H9 (cell line): ENCODE measurements around the gene IL36RN. TPM values are rescaled to one million over a fixed set of nuclear protein-coding genes. Genes with fewer than 3 reads are reported as not detected.

Experiments used
- DNase-seq: peaks from one replicate; pipeline ENCODE4 v3.0.0-alpha.2; 2017
- H2AFZ ChIP-seq: one replicate; pipeline ENCODE4 v1.6.1; 2013; ENCODE audit warnings: mild to moderate bottlenecking, low read length, control low read depth, moderate library complexity
- H2AK5ac ChIP-seq: 2 replicates; pipeline ENCODE4 v1.6.1; 2013; ENCODE audit warnings: low read length, control low read depth, mixed read lengths; ENCODE audit not compliant: insufficient read length
- H2BK120ac ChIP-seq: one replicate; pipeline ENCODE4 v1.6.1; 2013; ENCODE audit warnings: low read depth, mild to moderate bottlenecking, low read length, control low read depth, inconsistent platforms; ENCODE audit not compliant: poor library complexity, severe bottlenecking
- H2BK12ac ChIP-seq: 2 replicates; pipeline ENCODE4 v1.6.1; 2013; ENCODE audit warnings: low read length, control low read depth, mixed read lengths, low read depth; ENCODE audit not compliant: insufficient read length
- H2BK15ac ChIP-seq: 2 replicates; pipeline ENCODE4 v1.6.1; 2013; ENCODE audit warnings: low read depth, low read length, control low read depth
- H2BK20ac ChIP-seq: one replicate; pipeline ENCODE4 v1.6.1; 2013; ENCODE audit warnings: low read depth, mild to moderate bottlenecking, low read length, control low read depth, inconsistent platforms; ENCODE audit not compliant: poor library complexity, severe bottlenecking
- H2BK5ac ChIP-seq: 2 replicates; pipeline ENCODE4 v1.6.1; 2013; ENCODE audit warnings: low read length, control low read depth, mixed read lengths; ENCODE audit not compliant: insufficient read length
- H3K14ac ChIP-seq: 2 replicates; pipeline ENCODE4 v1.6.1; 2013; ENCODE audit warnings: low read length, control low read depth; ENCODE audit not compliant: insufficient read depth
- H3K18ac ChIP-seq: 2 replicates; pipeline ENCODE4 v1.6.1; 2013; ENCODE audit warnings: low read depth, mild to moderate bottlenecking, mixed read lengths, low read length, control low read depth; ENCODE audit not compliant: insufficient read length
- H3K23ac ChIP-seq: 2 replicates; pipeline ENCODE4 v1.6.1; 2013; ENCODE audit warnings: low read length, control low read depth, mixed read lengths, low read depth; ENCODE audit not compliant: insufficient read length
- H3K23me2 ChIP-seq: 2 replicates; pipeline ENCODE4 v1.6.1; 2013; ENCODE audit warnings: low read depth, mild to moderate bottlenecking, mixed read lengths, low read length, control low read depth; ENCODE audit not compliant: insufficient read length, poor library complexity, severe bottlenecking
- H3K27ac ChIP-seq: 2 replicates; pipeline ENCODE4 v1.5.1; 2013; ENCODE audit warnings: low read length, control low read depth, mixed read lengths, low read depth; ENCODE audit not compliant: insufficient read length
- H3K27me3 ChIP-seq: 2 replicates; pipeline ENCODE4 v1.6.1; 2013; ENCODE audit warnings: low read length, control low read depth, inconsistent platforms; ENCODE audit not compliant: insufficient read depth
- H3K4ac ChIP-seq: 2 replicates; pipeline ENCODE4 v1.6.1; 2013; ENCODE audit warnings: low read depth, mild to moderate bottlenecking, control low read depth, inconsistent platforms, low read length, moderate library complexity
- H3K4me1 ChIP-seq: 2 replicates; pipeline ENCODE4 v1.6.1; 2013; ENCODE audit warnings: low read length, control low read depth, inconsistent platforms; ENCODE audit not compliant: insufficient read depth
- H3K4me2 ChIP-seq: 2 replicates; pipeline ENCODE4 v1.6.1; 2013; ENCODE audit warnings: low read length, control low read depth, mixed read lengths; ENCODE audit not compliant: insufficient read length, insufficient read depth
- H3K56ac ChIP-seq: 2 replicates; pipeline ENCODE4 v1.6.1; 2013; ENCODE audit warnings: low read depth, mild to moderate bottlenecking, mixed read lengths, low read length, control low read depth; ENCODE audit not compliant: insufficient read length
- H3K79me1 ChIP-seq: 2 replicates; pipeline ENCODE4 v1.6.1; 2013; ENCODE audit warnings: low read depth, mild to moderate bottlenecking, moderate library complexity, low read length, control low read depth, inconsistent platforms; ENCODE audit not compliant: insufficient read depth, poor library complexity, severe bottlenecking
- H3K79me2 ChIP-seq: 2 replicates; pipeline ENCODE4 v1.6.1; 2013; ENCODE audit warnings: low read length, control low read depth, inconsistent platforms; ENCODE audit not compliant: insufficient read depth
- H3K9ac ChIP-seq: 2 replicates; pipeline ENCODE4 v1.6.1; 2013; ENCODE audit warnings: low read length, control low read depth, mixed read lengths; ENCODE audit not compliant: insufficient read length; ENCODE audit errors: extremely low read depth
- H3K9me3 ChIP-seq: one replicate; pipeline ENCODE4 v1.6.1; 2013; ENCODE audit warnings: low read depth, low read length, inconsistent platforms; ENCODE audit not compliant: control insufficient read depth
- H3T11ph ChIP-seq: one replicate; pipeline ENCODE4 v1.6.1; 2013; ENCODE audit warnings: mild to moderate bottlenecking, low read length, control low read depth, inconsistent platforms
- H4K20me1 ChIP-seq: one replicate; pipeline ENCODE4 v1.6.1; 2013; ENCODE audit not compliant: control insufficient read depth, insufficient read length, insufficient read depth
- H4K5ac ChIP-seq: 2 replicates; pipeline ENCODE4 v1.6.1; 2013; ENCODE audit warnings: low read depth, mild to moderate bottlenecking, mixed read lengths, low read length, control low read depth; ENCODE audit not compliant: insufficient read length
- H4K8ac ChIP-seq: replicated peaks from 2 replicates; pipeline ENCODE4 v1.6.1; 2013; ENCODE audit warnings: low read length, control low read depth, mixed read lengths, low read depth; ENCODE audit not compliant: insufficient read length
- H4K91ac ChIP-seq: 2 replicates; pipeline ENCODE4 v1.6.1; 2013; ENCODE audit warnings: low read depth, mild to moderate bottlenecking, moderate library complexity, mixed read lengths, low read length, control low read depth; ENCODE audit not compliant: insufficient read length
- H3K27ac Mint-ChIP-seq, 3 experiments: 2 replicates in 2 of 3; 3 replicates in 1 of 3; pipeline ENCODE4 v1.8.0; 2020 to 2021; ENCODE audit warnings: mixed read lengths in 3 of 3, mild to moderate bottlenecking in 1 of 3, moderate library complexity in 1 of 3
- H3K27me3 Mint-ChIP-seq: 2 replicates; pipeline ENCODE4 v1.8.0; 2021; ENCODE audit warnings: low read depth, mild to moderate bottlenecking, moderate library complexity, mixed read lengths
- H3K36me3 Mint-ChIP-seq, 3 experiments: 2 replicates in 2 of 3; 3 replicates in 1 of 3; pipeline ENCODE4 v1.8.0; 2020 to 2021; ENCODE audit warnings: low read depth in 3 of 3, mixed read lengths in 3 of 3; ENCODE audit not compliant: insufficient read depth in 1 of 3
- H3K4me1 Mint-ChIP-seq, 2 experiments: 2 replicates each; pipeline ENCODE4 v1.8.0; 2020; ENCODE audit warnings: mixed read lengths in 2 of 2
- H3K4me3 Mint-ChIP-seq, 2 experiments: 2 replicates in 1 of 2; 3 replicates in 1 of 2; pipeline ENCODE4 v1.8.0; 2020 to 2021; ENCODE audit warnings: mild to moderate bottlenecking in 2 of 2, mixed read lengths in 2 of 2, moderate library complexity in 1 of 2
- H3K9me3 Mint-ChIP-seq, 2 experiments: 2 replicates in 1 of 2; 3 replicates in 1 of 2; pipeline ENCODE4 v1.8.0; 2020; ENCODE audit warnings: mild to moderate bottlenecking in 2 of 2, mixed read lengths in 2 of 2, moderate library complexity in 1 of 2
- WGBS: extraction: QIAGEN DNeasy Blood & Tissue Kit; methylation state at CpG from one replicate; pipeline ENCODE4 v1.1.7; 2013; ENCODE audit warnings: missing lambda C conversion rate, low lambda C conversion rate, mixed read lengths; ENCODE audit not compliant: insufficient read length; ENCODE audit errors: extremely low coverage; 5-methylcytosine and 5-hydroxymethylcytosine counted together
- total RNA-seq: library from RNA; stranded (reverse); gene quantifications from 2 replicates; pipeline ENCODE4 v1.2.1, GENCODE V29; 2021
- TF ChIP-seq, protein P1 (sequence below): fragments of 200-600 bp; sonication (generic); conservative IDR thresholded peaks from 3 replicates; pipeline ENCODE4 v1.8.0; 2021; ENCODE audit warnings: antibody characterized with exemption, mild to moderate bottlenecking

Gene IL36RN
- total RNA-seq, 1 experiment from 2014 or later = not detected

DNA sequence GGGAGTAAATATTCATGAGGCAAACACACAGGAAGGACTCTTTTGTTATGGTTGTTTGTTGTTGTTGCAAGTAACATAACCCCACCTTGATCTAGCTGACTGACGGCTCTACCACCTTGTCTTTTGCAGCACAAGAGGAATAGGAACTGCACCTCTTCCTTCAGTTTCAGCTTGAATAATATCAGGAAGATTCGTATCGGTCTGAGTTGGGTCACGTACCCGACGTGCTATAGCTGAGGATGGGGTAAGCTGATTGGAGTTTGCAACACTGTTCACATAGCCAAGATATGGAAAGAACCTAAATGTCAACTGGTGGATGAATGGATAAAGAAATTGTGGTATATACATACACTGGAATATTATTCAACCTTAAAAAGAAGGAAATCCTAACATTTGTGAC, 53.9 kb downstream of the IL36RN start:
- Histone ChIP-seq H4K8ac (no peak overlapping the region), H3K4me2 (no peak overlapping the region), H3K79me2 (no peaks in the 10 kb centered on the region), H3T11ph (no peak overlapping the region), H3K23ac (no peak overlapping the region), H2AFZ (no peak overlapping the region), H3K18ac (no peak overlapping the region), H3K9ac (no peak overlapping the region), H2AK5ac (no peak overlapping the region), H4K5ac (no peak overlapping the region), H3K14ac (no peak overlapping the region), H3K4ac (no peak overlapping the region), H2BK20ac (no peak overlapping the region), H3K27ac (no peak overlapping the region), H3K27me3 (no peaks in the 10 kb centered on the region), H3K56ac (no peak overlapping the region), H2BK15ac (no peak overlapping the region), H4K20me1 (no peaks in the 10 kb centered on the region), H2BK120ac (no peak overlapping the region), H2BK12ac (no peak overlapping the region), H3K79me1 (no peaks in the 10 kb centered on the region), H3K23me2 (no peaks in the 10 kb centered on the region), H2BK5ac (no peak overlapping the region), H4K91ac (no peak overlapping the region), H3K9me3 (no peaks in the 10 kb centered on the region), H3K4me1 (peaks cover 5% of the 10 kb centered on the region; the same call in 1 of the 2 replicates)
- no peaks in the 10 kb centered on the region for H3K4me1 Mint-ChIP-seq
- H3K27ac Mint-ChIP-seq = no peak overlapping the region
- H3K9me3 Mint-ChIP-seq = peaks cover 0 to 2% of the 10 kb centered on the region in 2 experiments; a peak in 1 of 5 replicates
- DNase-seq = no peak
- no peaks in the 10 kb centered on the region for H3K27me3 Mint-ChIP-seq
- no CpG with 5 or more reads among the region's 6 CpGs for WGBS
- TF ChIP-seq, protein P1, sequence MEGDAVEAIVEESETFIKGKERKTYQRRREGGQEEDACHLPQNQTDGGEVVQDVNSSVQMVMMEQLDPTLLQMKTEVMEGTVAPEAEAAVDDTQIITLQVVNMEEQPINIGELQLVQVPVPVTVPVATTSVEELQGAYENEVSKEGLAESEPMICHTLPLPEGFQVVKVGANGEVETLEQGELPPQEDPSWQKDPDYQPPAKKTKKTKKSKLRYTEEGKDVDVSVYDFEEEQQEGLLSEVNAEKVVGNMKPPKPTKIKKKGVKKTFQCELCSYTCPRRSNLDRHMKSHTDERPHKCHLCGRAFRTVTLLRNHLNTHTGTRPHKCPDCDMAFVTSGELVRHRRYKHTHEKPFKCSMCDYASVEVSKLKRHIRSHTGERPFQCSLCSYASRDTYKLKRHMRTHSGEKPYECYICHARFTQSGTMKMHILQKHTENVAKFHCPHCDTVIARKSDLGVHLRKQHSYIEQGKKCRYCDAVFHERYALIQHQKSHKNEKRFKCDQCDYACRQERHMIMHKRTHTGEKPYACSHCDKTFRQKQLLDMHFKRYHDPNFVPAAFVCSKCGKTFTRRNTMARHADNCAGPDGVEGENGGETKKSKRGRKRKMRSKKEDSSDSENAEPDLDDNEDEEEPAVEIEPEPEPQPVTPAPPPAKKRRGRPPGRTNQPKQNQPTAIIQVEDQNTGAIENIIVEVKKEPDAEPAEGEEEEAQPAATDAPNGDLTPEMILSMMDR = no peak
- H3K36me3 Mint-ChIP-seq = no peaks in the 10 kb centered on the region
- H3K4me3 Mint-ChIP-seq = no peak overlapping the region
